ENCODE data around the gene VWF.

- TF ChIP-seq, protein P1, sequence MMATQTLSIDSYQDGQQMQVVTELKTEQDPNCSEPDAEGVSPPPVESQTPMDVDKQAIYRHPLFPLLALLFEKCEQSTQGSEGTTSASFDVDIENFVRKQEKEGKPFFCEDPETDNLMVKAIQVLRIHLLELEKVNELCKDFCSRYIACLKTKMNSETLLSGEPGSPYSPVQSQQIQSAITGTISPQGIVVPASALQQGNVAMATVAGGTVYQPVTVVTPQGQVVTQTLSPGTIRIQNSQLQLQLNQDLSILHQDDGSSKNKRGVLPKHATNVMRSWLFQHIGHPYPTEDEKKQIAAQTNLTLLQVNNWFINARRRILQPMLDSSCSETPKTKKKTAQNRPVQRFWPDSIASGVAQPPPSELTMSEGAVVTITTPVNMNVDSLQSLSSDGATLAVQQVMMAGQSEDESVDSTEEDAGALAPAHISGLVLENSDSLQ (IDR thresholded peaks at IDR 0.05) = no peak
- TF ChIP-seq RFX5 (IDR thresholded peaks at IDR 0.05; ENCODE audit: low read depth, low read length) = no peak
- TF ChIP-seq EP300 (IDR thresholded peaks at IDR 0.05; ENCODE audit: borderline replicate concordance in 1 of 2, control insufficient read depth in 1 of 2, low read depth in 2 of 2, low read length in 2 of 2) = no peak
- TF ChIP-seq TAF1 (IDR thresholded peaks at IDR 0.05; ENCODE audit: borderline replicate concordance, low read depth, low read length) = no peak
- no peak for TF ChIP-seq RELA (IDR thresholded peaks at IDR 0.05; ENCODE audit: borderline replicate concordance, partially characterized antibody)
- TF ChIP-seq FOXK2 (IDR thresholded peaks at IDR 0.05) = no peak
- no peak for TF ChIP-seq KLF5 (IDR thresholded peaks at IDR 0.05; ENCODE audit: partially characterized antibody)
- TF ChIP-seq CBX5 (IDR thresholded peaks at IDR 0.05; ENCODE audit: low read depth) = no peak
Observed at GRCh38 chr12:6046511-6047180, 77.8 kb downstream of the VWF start.
